HL-60 (cell line): ENCODE results near the gene THOC7.

Source experiments
- GABPA ChIP-seq: IDR thresholded peaks from 2 replicates; pipeline ENCODE4 v1.6.1; 2012; ENCODE audit warnings: low read depth
- POLR2AphosphoS5 ChIP-seq: IDR thresholded peaks from 2 replicates; pipeline ENCODE4 v1.6.1; 2012; ENCODE audit warnings: low read depth
- TF ChIP-seq, protein P1 (sequence below): IDR thresholded peaks from one replicate; pipeline ENCODE4 v1.5.1; 2011; ENCODE audit warnings: low read length, control low read depth, inconsistent platforms; ENCODE audit not compliant: insufficient read depth
- TF ChIP-seq, protein P2 (sequence below): IDR thresholded peaks from 2 replicates; pipeline ENCODE4 v1.6.1; 2012; ENCODE audit warnings: low read depth; ENCODE audit not compliant: insufficient replicate concordance

DNA sequence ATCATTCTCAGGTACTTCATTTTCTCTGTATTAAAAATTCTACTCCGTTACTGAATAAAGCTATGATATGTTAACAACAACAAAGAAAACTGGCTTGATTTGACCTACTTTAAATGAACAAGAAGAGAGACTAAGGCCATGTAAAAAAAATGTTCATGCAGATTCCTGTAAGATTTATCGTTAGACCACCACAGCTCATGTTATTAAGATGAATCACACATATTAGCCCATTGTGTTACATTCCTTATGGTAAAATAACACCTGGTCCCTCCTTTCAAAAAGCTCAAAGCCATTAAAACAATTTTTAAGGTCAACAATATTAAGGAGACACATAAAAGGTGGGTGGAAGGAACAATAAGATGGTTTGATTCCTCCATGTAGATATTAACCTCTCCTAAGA, 6.3 kb downstream of the THOC7 start:
- TF ChIP-seq, protein P1, sequence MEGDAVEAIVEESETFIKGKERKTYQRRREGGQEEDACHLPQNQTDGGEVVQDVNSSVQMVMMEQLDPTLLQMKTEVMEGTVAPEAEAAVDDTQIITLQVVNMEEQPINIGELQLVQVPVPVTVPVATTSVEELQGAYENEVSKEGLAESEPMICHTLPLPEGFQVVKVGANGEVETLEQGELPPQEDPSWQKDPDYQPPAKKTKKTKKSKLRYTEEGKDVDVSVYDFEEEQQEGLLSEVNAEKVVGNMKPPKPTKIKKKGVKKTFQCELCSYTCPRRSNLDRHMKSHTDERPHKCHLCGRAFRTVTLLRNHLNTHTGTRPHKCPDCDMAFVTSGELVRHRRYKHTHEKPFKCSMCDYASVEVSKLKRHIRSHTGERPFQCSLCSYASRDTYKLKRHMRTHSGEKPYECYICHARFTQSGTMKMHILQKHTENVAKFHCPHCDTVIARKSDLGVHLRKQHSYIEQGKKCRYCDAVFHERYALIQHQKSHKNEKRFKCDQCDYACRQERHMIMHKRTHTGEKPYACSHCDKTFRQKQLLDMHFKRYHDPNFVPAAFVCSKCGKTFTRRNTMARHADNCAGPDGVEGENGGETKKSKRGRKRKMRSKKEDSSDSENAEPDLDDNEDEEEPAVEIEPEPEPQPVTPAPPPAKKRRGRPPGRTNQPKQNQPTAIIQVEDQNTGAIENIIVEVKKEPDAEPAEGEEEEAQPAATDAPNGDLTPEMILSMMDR = no peak
- TF ChIP-seq GABPA (no peak), POLR2AphosphoS5 (no peak)
- TF ChIP-seq, protein P2, sequence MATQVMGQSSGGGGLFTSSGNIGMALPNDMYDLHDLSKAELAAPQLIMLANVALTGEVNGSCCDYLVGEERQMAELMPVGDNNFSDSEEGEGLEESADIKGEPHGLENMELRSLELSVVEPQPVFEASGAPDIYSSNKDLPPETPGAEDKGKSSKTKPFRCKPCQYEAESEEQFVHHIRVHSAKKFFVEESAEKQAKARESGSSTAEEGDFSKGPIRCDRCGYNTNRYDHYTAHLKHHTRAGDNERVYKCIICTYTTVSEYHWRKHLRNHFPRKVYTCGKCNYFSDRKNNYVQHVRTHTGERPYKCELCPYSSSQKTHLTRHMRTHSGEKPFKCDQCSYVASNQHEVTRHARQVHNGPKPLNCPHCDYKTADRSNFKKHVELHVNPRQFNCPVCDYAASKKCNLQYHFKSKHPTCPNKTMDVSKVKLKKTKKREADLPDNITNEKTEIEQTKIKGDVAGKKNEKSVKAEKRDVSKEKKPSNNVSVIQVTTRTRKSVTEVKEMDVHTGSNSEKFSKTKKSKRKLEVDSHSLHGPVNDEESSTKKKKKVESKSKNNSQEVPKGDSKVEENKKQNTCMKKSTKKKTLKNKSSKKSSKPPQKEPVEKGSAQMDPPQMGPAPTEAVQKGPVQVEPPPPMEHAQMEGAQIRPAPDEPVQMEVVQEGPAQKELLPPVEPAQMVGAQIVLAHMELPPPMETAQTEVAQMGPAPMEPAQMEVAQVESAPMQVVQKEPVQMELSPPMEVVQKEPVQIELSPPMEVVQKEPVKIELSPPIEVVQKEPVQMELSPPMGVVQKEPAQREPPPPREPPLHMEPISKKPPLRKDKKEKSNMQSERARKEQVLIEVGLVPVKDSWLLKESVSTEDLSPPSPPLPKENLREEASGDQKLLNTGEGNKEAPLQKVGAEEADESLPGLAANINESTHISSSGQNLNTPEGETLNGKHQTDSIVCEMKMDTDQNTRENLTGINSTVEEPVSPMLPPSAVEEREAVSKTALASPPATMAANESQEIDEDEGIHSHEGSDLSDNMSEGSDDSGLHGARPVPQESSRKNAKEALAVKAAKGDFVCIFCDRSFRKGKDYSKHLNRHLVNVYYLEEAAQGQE = no peak
